Measurements from ENCODE around the gene B9D1.
A peak's percentile ranks its signal among the peaks of the same experiment; 100 is the strongest.

B9D1 gene

GRCh38 chr17:19329136-19329535, 33.4 kb downstream of the B9D1 start:
- H3K36me3 ChIP-seq, result peaks cover 0 to 56% (median 24%) of the 10 kb centered on the region in 3 donors
- H3K27me3 ChIP-seq, result no peaks in the 10 kb centered on the region
- TF ChIP-seq CTCF (IDR thresholded peaks at IDR 0.05), result no peak
- H3K9me3 ChIP-seq, result no peaks in the 10 kb centered on the region
- no peak overlapping the region for H3K27ac ChIP-seq
- intact Hi-C loops (cut with DNase I; ENCODE audit: low total_unique reads), result no loop called here
- no peak overlapping the region for H3K4me3 ChIP-seq
- no peaks in the 10 kb centered on the region for H3K4me1 ChIP-seq
- DNase-seq, result peak in 1 of 2 donors; percentile 56

- H3K36me3 ChIP-seq, result peaks cover 4 to 50% (median 24%) of the 10 kb centered on the region in 3 donors
- intact Hi-C loops (cut with DNase I; ENCODE audit: low total_unique reads), result no loop called here
- H3K4me1 ChIP-seq, result no peaks in the 10 kb centered on the region
- no peak overlapping the region for H3K27ac ChIP-seq
- no peak for TF ChIP-seq CTCF (IDR thresholded peaks at IDR 0.05)
- no peak overlapping the region for H3K4me3 ChIP-seq
- no peaks in the 10 kb centered on the region for H3K27me3 ChIP-seq
- DNase-seq, result peak in 1 of 2 donors; percentile 59
- H3K9me3 ChIP-seq, result no peaks in the 10 kb centered on the region
These were observed 34.0 kb downstream of the B9D1 start for GRCh38 chr17:19328441-19329061.

- no peak for TF ChIP-seq CTCF (IDR thresholded peaks at IDR 0.05)
- H3K4me3 ChIP-seq, result no peak overlapping the region
- intact Hi-C loops (cut with DNase I; ENCODE audit: low total_unique reads), result no loop called here
- peak in 1 of 2 donors; percentile 43 for DNase-seq
- H3K27me3 ChIP-seq, result no peaks in the 10 kb centered on the region
- H3K27ac ChIP-seq, result no peak overlapping the region
- no peaks in the 10 kb centered on the region for H3K4me1 ChIP-seq
- no peaks in the 10 kb centered on the region for H3K9me3 ChIP-seq
- peaks cover 9 to 51% (median 22%) of the 10 kb centered on the region in 3 donors for H3K36me3 ChIP-seq
These were observed 35.3 kb downstream of the B9D1 start for GRCh38 chr17:19327031-19327783.

GRCh38 chr17:19325542-19325941, 37.0 kb downstream of the B9D1 start:
- no peaks in the 10 kb centered on the region for H3K27me3 ChIP-seq
- no peak for DNase-seq
- no peaks in the 10 kb centered on the region for H3K4me1 ChIP-seq
- no peak overlapping the region for H3K27ac ChIP-seq
- no peak for TF ChIP-seq CTCF (IDR thresholded peaks at IDR 0.05)
- H3K9me3 ChIP-seq, result no peaks in the 10 kb centered on the region
- H3K4me3 ChIP-seq, result no peak overlapping the region
- intact Hi-C loops (cut with DNase I; ENCODE audit: low total_unique reads), result no loop called here
- H3K36me3 ChIP-seq, result peaks cover 9 to 55% (median 17%) of the 10 kb centered on the region in 3 donors

- intact Hi-C loops (cut with DNase I; ENCODE audit: low total_unique reads), result no loop called here
- Histone ChIP-seq H3K27ac (no peak overlapping the region), H3K4me1 (no peaks in the 10 kb centered on the region), H3K27me3 (no peaks in the 10 kb centered on the region), H3K9me3 (no peaks in the 10 kb centered on the region), H3K36me3 (peaks cover 9 to 42% (median 12%) of the 10 kb centered on the region in 3 donors), H3K4me3 (no peak overlapping the region)
- DNase-seq, result peak in 1 of 2 donors; percentile 47
- TF ChIP-seq CTCF (IDR thresholded peaks at IDR 0.05), result no peak
These were observed 39.7 kb downstream of the B9D1 start for GRCh38 chr17:19322861-19323260.

Measured in tibial artery (tissue), 4 donors.